Measurements from ENCODE around the gene ARHGEF4.

ARHGEF4 gene

GRCh38 chr2:131035826-131036231 is 199.1 kb downstream of the ARHGEF4 start:
- Histone ChIP-seq H3K4me2 (ENCODE audit: low read depth, low read length) (no peak overlapping the region), H3F3A (ENCODE audit: insufficient read depth, low read length) (no peaks in the 10 kb centered on the region), H3K4me3 (ENCODE audit: low read length) (no peak overlapping the region), H4K20me1 (ENCODE audit: insufficient read depth, low read length) (no peaks in the 10 kb centered on the region), H3K9me3 (replicated peaks; ENCODE audit: insufficient read depth, low read length) (no peaks in the 10 kb centered on the region), H3K4me1 (ENCODE audit: low read length) (no peaks in the 10 kb centered on the region), H3K36me3 (replicated peaks; ENCODE audit: insufficient read depth, low read length) (no peaks in the 10 kb centered on the region), H3K27me3 (replicated peaks; ENCODE audit: insufficient read depth, low read length) (no peaks in the 10 kb centered on the region), H3K27ac (ENCODE audit: low read length) (no peak overlapping the region), H3K79me2 (ENCODE audit: low read length) (no peaks in the 10 kb centered on the region), H2AFZ (ENCODE audit: low read length) (no peak overlapping the region), H3K9me2 (replicated peaks; ENCODE audit: insufficient read depth, low read length) (no peaks in the 10 kb centered on the region), H3K9ac (ENCODE audit: low read length) (no peak overlapping the region)
- DNase-seq, result no peak
- no peak for TF ChIP-seq CTCF (IDR thresholded peaks at IDR 0.05; ENCODE audit: low read length)
- TF ChIP-seq EZH2 (optimal IDR thresholded peaks at IDR 0.05; ENCODE audit: low read depth, low read length), result no peak
- TF ChIP-seq EZH2phosphoT487 (IDR thresholded peaks at IDR 0.05; ENCODE audit: low read length), result no peak

GRCh38 chr2:131036269-131036668 is 199.6 kb downstream of the ARHGEF4 start:
- H3K4me1 ChIP-seq (ENCODE audit: low read length), result no peaks in the 10 kb centered on the region
- H3K4me2 ChIP-seq (ENCODE audit: low read depth, low read length), result no peak overlapping the region
- no peak overlapping the region for H3K27ac ChIP-seq (ENCODE audit: low read length)
- H3K79me2 ChIP-seq (ENCODE audit: low read length), result no peaks in the 10 kb centered on the region
- no peak overlapping the region for H2AFZ ChIP-seq (ENCODE audit: low read length)
- H3K9me3 ChIP-seq (replicated peaks; ENCODE audit: insufficient read depth, low read length), result no peaks in the 10 kb centered on the region
- no peaks in the 10 kb centered on the region for H3F3A ChIP-seq (ENCODE audit: insufficient read depth, low read length)
- DNase-seq, result no peak
- H3K27me3 ChIP-seq (replicated peaks; ENCODE audit: insufficient read depth, low read length), result no peaks in the 10 kb centered on the region
- TF ChIP-seq EZH2phosphoT487 (IDR thresholded peaks at IDR 0.05; ENCODE audit: low read length) (no peak), CTCF (IDR thresholded peaks at IDR 0.05; ENCODE audit: low read length) (no peak), EZH2 (optimal IDR thresholded peaks at IDR 0.05; ENCODE audit: low read depth, low read length) (no peak)
- no peak overlapping the region for H3K9ac ChIP-seq (ENCODE audit: low read length)
- H3K36me3 ChIP-seq (replicated peaks; ENCODE audit: insufficient read depth, low read length), result no peaks in the 10 kb centered on the region
- H3K4me3 ChIP-seq (ENCODE audit: low read length), result no peak overlapping the region
- no peaks in the 10 kb centered on the region for H3K9me2 ChIP-seq (replicated peaks; ENCODE audit: insufficient read depth, low read length)
- H4K20me1 ChIP-seq (ENCODE audit: insufficient read depth, low read length), result no peaks in the 10 kb centered on the region

- H3F3A ChIP-seq (ENCODE audit: insufficient read depth, low read length), result no peaks in the 10 kb centered on the region
- no peaks in the 10 kb centered on the region for H3K79me2 ChIP-seq (ENCODE audit: low read length)
- H3K9ac ChIP-seq (ENCODE audit: low read length), result no peak overlapping the region
- DNase-seq, result no peak
- no peak overlapping the region for H2AFZ ChIP-seq (ENCODE audit: low read length)
- TF ChIP-seq EZH2phosphoT487 (IDR thresholded peaks at IDR 0.05; ENCODE audit: low read length) (no peak), CTCF (IDR thresholded peaks at IDR 0.05; ENCODE audit: low read length) (no peak), EZH2 (optimal IDR thresholded peaks at IDR 0.05; ENCODE audit: low read depth, low read length) (no peak)
- H3K9me2 ChIP-seq (replicated peaks; ENCODE audit: insufficient read depth, low read length), result no peaks in the 10 kb centered on the region
- no peaks in the 10 kb centered on the region for H3K36me3 ChIP-seq (replicated peaks; ENCODE audit: insufficient read depth, low read length)
- H3K27me3 ChIP-seq (replicated peaks; ENCODE audit: insufficient read depth, low read length), result no peaks in the 10 kb centered on the region
- no peaks in the 10 kb centered on the region for H3K4me1 ChIP-seq (ENCODE audit: low read length)
- no peaks in the 10 kb centered on the region for H4K20me1 ChIP-seq (ENCODE audit: insufficient read depth, low read length)
- H3K4me2 ChIP-seq (ENCODE audit: low read depth, low read length), result no peak overlapping the region
- no peaks in the 10 kb centered on the region for H3K9me3 ChIP-seq (replicated peaks; ENCODE audit: insufficient read depth, low read length)
- no peak overlapping the region for H3K27ac ChIP-seq (ENCODE audit: low read length)
- H3K4me3 ChIP-seq (ENCODE audit: low read length), result no peak overlapping the region
Measured at GRCh38 chr2:131036696-131037397, 200.1 kb downstream of the ARHGEF4 start.
